Esophagus mucosa (tissue), 1 donor: Measurements from ENCODE around the gene KRABD2.
"Not testable (repeated sequence)": the region's sequence is repeated elsewhere in the genome, so short reads cannot be mapped to it uniquely, and the experiment has no call there.

Source experiments
- ATAC-seq: fragments of 200-7000 bp; cut with Tn5 transposase; one replicate; pipeline ENCODE4 v1.9.1; 2020
- donor health status: DM: yes; HTN: yes; CAD: no.

The KRABD2 gene

DNA sequence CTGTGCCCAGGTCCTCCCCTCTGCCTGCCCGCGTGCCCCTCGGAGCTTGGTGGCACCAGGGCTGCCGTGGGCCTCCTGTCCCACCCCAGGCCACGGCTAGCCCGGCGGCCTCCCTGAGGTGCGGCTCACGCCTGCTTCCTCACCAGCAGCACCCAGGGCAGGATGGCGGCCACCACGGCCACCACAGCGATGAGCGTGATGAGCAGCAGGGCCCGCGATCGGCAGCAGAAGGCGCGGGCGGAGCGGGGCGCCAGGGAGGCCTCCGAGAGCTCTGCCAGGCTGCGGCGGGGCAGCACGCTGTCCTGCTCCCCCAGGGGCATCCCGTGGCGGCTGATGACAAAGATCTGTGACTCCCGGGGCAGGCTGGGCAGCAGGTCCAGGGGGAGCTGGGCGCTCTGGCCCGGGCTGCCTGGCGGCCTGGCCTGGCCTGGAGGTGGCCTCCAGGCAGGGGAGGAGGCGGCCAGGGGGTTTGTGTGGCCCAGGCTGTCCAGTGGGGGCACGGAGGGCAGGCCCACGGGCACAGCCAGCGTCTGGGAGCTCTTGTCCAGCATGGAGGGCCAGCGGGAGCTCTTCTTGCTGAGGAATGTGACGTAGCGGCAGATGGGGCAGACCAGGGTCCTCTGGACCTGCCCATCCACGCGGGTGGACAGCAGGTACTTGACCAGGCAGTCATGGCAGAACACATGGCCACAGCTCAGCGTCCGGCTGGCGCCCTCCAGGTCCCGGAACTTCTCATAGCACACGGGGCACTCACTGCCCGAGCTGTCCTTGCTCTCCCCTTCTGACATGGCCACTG, 16.4 kb upstream of the KRABD2 start:
- no peak for ATAC-seq

DNA sequence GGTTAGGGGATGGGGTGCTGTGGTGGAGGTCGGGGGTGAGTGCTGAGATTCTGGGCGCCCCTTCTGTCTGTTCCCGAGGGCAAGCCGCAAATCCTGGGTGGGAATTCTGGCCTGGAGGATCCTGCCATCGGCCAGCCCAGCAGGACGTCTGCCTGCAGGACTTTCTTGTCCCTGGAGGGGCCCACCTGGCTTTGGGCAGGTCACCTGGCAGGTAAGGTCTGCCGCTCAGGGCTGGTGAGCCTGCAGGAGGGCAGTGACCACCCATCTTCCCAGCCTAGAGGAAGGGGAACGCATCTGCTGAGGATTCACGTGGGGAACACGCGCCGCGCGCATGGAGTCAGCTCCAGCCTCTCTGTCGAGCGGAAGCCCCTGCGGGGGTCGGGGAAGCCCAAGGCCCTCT, 15.8 kb upstream of the KRABD2 start:
- no peak for ATAC-seq

DNA sequence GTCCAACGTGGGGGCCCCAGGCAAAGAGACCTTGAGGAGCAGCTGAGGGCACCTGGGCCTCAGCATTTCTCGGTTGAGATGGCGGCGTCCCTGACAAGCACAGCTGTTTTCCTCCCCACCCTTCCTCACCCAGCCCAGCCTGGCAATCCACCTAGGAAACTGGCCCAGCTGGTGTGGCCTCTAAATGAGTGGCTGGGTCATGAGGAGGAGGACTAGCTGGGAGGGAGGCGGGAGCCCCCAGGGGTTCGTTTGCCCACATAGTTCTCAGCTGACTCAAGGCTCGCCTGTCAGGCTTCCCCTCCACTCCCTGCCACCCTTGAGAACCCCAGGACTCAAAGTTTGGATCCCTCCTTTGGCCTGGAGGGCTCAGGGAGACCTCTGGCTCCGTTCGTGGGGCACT, 15.2 kb upstream of the KRABD2 start:
- ATAC-seq = peak; percentile 81

DNA sequence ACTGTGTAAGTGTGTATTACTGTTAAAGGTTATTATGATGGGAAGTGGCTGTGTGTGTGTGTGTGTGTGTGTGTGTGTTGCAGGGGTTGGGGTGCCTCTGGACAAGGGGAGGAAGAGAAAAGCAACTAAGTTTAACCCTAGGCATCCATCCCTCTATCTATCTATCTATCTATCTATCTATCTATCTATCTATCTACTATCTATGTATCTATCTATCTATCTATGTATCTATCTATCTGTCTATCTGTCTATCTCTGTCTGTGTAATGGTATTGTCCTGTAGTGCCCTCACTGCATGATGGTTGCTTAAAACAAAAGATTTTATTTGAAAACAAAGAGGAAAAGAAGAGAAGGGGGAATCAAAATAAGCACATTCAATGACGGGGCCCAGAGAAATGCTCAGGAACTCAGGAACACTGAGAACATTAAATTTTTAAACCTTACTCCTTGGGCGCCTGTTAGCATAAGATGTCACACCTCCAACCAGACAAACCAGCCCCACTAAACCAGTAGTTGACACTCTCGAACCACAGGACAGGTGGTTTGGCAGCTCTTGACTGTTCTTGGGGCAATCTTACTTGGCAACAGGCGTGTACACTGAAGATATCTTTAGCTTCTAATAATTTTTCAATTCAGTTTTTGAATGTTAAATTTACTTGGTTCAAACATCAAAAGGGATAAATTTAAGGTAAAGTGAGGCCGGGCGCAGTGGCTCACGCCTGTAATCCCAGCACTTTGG, 11.6 kb upstream of the KRABD2 start:
- peak; percentile 22 for ATAC-seq

DNA sequence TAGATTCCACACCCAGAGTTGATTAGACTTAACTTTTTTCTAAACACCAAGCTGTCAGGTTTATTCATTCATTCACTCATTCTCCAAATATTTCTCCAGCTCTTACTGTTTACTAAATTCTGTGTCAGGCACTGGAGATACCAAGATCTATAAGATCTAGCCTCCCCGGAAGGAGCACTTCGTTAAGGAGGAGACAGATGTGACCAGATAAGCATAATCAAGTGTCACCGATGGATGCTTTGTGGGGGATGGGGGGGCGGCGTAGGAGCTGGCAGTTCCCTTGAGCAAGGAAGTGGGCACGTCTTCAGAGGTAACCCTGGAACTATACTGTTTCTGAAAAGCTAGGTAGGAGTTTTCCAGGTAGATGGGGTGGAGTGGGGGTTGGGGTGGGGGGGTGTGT, 10.3 kb upstream of the KRABD2 start:
- no peak for ATAC-seq

DNA sequence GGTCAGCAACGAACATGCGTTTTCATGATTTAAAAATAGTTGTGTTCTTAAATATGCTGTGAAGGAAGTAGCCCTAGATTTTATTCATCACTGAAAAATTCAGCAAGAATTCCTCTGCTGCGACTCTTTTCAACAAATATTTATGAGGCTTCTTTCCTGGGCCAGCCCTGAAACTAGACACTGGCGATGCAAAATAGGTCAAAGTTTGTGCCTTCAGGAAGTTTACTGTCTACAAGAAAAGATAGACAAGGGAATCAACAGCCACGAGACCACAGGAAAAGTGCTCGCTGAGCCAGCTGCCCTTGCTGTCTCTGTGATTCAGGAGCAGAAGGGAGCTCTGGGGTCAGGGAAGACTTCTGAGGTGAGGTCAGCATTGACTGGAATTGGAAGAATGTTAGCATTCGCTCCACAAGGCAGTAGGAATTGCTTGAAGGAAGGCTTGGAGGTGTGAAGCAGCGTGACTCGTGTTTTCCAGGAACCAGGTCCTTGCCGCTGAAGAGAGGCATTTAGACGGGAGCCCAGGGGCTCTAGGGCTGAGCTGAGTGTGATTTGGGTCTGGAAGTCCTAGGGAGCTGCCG, 8.4 kb upstream of the KRABD2 start:
- no peak for ATAC-seq

DNA sequence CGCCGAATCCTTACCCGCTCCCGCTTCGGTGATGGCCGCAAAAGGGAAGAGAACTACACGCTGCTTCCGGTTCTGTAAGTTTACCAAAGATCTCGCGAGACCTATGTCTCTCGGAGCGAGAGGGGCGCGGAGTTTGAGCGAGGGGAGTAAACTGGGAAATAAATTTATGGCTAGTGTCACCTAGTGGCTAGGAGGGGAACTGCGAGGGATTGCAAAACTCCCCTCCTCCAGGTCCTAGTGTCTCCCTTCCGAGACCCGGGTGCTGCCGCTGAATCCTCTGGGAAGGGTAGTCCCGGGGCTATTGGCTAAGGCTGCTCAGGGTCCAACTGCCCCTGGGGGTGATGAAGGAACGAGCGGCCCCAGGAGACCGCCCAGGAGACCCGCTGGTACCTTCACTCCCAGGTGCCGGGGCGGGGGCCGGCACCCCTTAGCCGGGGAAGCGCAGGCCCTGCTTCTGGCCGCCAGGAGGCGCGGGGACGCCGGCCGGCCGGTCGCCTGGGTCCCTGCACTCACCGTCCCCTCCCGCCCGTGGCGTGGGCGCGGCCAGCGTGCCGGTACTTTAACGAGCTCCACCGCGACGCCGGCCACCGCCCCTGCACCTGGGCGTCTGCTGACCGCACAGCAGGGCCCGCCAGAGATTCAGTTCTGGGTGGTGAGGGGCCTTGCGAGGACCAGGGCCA, 6.8 kb upstream of the KRABD2 start, which contains the start of gene RPL26:
RPL26 (minus strand) TSS at position 51 of the 680 bp plus-strand sequence. CDS start 883 bp downstream, outside the sequence.
- peak; percentile 94 for ATAC-seq

DNA sequence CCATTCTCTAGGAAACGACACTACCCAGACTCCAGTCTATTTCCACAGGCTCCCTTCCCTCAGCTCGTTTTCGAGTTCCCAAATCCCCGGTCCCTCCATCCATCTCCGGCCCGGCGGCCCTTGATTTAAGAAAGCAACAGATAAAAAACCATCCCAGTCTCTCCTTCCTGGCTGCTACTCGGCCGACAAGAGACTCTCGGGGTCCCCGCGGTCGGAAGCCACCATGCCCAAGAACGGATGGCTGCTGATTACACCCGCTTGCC, 6.3 kb upstream of the KRABD2 start:
- ATAC-seq = no peak

DNA sequence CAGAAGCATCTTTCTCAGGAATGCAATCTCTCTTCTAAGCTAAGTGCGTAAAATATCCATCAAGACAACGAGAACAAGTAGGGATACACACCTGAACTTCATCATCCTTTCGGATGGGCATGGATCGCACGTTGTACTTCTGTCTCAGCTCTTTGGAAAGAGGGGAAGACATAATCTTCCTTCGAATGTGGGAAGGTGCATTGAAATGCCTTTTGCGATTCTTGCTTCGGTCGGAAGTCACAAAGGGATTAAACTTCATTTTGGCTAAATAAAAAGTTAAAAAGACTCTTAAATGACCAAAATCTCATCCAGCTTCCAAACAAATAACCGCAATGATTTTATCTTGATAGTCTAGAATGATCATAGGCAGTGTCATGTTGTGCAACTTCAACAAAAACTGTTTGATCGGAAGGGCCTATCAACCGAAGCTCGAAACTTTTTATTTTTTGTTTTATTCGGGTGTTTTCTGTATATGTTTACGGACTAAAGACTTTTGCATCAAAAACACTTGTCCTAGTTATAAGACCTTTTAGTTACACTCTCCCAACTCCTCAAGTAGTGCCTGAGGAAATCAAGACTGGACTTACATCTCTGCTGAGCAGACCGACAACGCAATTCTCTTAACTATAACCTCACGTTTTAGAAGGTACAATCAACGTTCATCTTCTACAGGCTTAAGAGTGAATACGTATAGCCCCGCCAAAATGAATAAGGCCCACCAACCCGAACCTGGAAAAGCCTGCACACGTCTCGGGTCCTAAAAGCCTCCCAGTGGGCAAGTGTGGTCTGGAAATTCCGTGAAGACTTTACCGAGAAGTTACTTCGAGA, 5.8 kb upstream of the KRABD2 start:
- no peak for ATAC-seq

DNA sequence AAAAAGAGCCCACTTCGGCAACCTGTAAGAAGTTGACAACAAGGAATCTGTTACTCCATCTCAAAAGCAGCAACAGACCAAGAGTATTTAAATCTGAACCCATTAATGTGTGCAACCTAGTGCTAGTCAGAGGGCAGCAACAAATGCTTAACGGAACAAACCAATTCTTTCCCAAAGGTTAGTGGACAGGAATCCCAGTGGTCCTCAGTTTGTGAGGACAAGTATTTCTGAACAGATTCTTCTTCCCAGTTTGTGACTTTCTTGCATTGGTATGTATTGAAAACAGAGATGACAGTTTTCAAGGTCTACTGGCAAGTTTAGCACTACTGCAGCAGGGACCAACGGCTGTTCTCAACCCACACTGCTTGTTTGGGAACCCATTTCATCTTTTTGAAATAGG, 3.5 kb upstream of the KRABD2 start:
- ATAC-seq = no peak

DNA sequence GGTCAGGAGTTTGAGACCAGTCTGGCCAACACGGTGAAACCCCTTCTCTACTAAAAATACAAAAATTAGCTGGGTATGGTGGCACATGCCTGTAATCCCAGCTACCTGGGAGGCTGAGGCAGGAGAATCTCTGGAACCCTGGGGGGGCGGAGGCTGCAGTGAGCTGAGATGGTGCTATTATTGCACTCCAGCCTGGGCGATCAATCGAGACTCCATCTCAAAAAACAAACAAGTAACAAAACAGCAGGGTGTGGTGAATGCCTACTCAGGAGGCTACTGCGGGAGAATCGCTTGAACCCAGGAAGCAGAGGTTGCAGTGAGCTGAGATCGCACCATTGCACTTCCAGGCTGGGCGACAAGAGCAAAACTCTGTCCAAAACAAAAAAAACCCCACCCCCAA, 1.6 kb upstream of the KRABD2 start:
- ATAC-seq = not testable (repeated sequence)

DNA sequence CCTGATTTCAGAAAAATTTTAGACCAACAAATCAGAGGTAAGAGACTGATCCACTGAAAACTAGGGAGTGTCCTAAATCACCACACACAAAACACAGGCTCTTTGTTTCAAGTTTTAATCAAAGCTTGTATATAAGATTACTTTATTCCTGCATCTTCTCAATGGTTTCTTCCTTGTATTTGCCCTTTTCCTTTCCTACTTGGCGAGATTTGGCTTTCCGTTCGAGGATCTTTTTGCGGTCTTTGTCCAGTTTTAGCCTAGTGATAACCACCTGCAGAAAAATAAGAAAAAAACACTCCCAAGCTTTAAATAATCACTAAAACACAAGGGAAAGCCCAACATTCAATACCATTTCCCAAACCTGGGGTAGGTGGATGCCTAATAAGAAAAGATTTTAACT, 918 bp upstream of the KRABD2 start:
- ATAC-seq = no peak

DNA sequence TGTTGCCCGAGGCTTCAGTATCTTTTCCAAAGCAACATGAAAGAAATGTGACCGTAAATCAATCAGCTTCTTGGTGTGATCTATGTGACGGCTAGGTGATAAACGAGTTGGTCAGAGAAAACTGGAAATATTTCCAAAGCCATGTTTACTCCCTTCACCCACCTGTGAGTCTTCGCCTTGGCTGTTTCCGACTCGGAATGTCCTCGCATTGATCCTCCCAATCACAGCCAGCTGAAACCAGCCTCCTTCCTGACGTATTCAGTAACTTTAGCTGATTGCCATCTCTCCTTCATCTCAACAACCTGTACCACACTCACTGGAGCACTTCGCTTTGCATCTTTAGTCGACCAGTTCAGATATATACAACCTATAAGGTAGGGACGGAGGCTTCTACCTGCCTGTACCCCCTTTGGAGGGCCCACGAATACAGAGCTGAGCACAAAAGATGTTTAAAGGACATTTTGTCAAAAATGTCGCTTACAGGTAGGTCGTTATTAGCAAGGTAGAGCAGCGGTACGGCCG, 705 bp downstream of the KRABD2 start:
- ATAC-seq = peak; percentile 35

DNA sequence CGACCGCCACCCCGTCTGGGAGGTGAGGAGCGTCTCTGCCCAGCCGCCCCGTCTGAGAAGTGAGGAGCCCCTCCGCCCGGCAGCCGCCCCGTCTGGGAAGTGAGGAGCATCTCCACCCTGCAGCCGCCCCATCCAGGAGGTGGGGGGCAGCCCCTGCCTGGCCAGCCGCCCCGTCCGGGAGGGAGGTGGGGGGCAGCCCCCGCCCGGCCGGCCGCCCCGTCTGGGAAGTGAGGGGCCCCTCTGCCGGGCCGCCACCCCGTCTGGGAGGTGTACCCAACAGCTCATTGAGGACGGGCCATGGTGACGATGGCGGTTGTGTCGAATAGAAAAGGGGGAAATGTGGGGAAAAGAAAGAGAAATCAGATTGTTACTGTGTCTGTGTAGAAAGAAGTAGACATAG, 2.6 kb downstream of the KRABD2 start:
- ATAC-seq = not testable (repeated sequence)

DNA sequence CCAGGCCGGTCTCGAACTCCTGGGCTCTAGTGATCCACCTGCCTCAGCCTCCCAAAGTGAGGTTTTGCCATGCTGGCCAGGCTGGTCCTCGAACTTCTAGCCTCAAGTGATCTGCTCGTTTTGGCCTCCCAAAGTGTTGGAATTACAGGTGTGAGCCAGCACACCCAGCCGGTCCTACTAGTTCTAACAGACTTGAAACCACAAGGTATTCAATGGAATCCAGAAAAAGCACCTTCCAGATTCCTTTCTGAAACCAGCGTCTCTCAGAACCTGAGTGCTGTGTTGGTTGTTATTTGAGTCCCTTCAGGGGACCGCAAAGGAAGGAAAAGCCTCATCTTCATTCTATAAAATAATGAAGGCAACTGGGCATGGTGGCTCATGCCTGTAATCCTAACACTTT, 4.1 kb downstream of the KRABD2 start:
- no peak for ATAC-seq

DNA sequence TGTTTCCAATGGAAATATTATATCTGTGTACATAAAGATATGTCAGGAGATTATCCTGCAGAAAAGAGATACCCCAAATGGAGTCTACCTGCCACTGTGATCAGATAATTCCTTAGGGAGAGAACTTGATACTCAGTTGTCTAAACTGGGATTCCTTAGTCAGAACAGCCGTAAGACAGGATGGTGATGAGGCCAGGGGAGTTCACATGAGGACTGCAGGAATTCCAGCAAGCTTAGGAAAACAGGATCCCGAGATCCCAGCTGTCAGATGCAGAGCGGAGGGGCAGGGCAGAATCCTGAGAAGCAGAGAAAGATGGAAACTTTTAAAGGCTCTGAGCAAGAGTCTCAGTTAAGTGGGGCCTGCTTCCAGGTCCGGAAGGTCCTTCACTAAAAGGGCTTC, 4.7 kb downstream of the KRABD2 start:
- ATAC-seq = no peak

DNA sequence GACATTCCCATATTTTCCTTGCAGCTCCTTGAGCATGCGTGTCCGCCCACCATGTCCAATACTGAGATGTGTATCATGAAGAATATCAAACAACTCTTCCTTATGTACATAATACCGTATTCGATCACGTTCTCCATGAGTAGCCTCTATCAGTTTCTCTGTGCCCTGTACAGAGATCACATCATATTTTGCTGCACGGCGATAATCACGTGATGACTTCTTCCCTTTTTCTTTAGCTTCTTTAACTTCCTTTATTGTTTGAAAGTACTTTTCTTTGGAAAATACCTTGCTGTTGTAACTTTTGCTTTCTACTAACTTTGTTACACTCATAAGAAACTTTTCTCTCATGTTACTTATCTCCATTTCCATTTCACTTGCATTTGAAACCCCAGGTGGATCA, 6.6 kb downstream of the KRABD2 start:
- ATAC-seq = no peak

DNA sequence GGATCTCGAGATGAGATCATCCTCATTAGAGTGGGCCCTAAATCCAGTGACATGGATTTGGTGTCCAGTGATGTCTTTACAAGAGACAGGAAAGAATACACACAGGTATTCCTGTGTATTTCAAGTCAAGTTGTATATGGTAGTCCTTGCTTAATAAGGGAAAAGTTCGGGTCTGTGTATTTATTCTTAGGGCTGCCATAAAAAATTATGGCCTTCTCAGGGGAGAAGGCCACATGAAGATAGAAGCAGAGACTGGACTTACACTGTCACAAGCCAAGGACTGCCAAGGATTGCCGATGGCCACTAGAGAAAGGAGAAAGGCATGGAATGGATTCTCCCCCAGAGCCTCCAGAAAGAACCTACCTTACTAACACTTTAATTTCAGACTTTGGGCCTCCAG, 8.3 kb downstream of the KRABD2 start:
- ATAC-seq = no peak

DNA sequence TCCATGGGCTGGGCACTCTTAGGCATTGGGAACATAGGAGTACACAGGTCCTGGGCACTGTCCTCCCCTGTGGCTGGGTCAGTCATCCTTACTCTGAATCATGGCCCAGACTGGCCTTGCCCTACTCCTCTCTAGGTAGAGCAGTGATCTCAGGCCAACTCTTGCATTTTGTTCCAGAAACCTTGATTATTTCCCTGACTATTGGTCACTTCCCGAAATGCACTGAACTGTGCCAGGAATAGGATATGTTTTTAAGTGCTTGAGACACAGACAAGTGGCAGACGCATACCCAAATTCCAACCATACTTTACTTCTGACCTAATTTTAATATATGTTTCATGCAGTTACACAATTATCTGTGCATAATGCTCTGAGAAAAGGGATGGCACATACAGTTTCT, 10.3 kb downstream of the KRABD2 start:
- peak; percentile 60 for ATAC-seq

DNA sequence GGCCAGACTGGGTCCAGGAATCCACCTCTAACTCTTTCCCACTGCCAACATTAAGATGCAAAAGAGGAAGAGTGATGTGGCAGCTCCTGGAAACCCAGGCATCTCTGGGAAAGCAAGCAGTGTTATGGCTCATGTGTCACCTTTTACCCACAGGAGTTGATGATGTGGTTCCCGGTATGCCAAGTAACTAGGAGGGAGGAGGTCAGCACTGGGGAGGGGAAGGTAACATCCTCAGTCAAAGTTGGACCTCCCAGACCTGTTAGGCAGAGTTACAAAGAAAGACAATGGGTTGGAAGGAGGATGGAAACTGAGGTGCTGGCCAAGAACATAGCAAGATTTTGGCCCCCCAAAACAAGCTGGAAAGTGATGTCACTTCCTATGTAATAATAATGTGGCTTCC, 11.4 kb downstream of the KRABD2 start:
- ATAC-seq = peak; percentile 50

DNA sequence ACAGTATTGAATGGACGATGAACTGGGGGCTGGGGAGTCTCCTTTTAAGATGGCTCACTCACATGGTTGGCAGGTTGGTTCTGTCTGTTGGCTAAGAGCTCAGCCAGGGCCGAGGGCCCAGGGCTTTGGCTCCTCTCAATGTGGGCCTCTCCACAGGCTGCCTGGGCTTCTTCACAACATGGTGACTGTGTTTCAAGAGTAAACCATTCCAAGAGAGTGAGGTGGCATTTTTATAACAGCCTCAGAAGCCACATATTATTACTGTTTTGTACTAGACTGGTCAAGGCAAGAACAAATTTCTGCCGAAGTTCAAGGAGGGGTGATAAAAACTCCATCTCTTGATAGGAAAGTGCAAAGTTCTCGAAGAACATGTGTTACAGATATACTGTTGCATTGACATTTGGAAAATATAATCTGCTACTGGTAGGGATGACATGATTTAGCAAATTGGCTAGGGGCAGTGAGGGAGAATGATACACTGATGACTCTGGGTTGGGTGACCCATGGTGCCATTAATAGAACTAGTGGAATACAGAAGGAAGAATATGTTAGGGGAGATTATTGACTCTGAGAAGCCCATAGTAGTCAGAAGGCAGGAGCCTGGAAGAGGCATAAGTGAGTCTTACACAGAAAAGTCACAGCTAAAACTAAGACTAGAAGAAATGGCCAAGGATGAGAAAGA, 13.7 kb downstream of the KRABD2 start:
- ATAC-seq = no peak

DNA sequence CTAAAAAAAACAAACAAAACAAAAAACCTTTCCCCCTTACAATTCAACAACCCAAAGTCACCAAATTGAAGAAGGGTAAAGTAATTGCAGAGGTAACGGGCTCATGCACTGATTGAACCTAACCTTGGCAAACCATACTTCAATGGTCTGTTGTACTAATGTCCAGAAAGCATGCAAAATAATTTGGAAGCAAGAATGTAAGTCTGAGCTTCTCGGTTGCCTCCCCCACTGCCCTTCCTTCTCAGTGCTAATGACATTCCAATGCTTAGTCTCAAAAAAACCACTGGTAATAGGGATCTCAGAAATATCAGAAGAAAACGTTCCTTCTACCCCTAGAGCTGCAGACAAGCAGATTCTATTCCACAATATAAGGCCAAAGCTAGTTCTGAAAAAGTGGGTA, 15.8 kb downstream of the KRABD2 start:
- no peak for ATAC-seq
